ENCODE data around the gene BCL11A.

GRCh38 chr2:60583604-60584003, 30.1 kb upstream of the BCL11A start:
- TF ChIP-seq CTCF (IDR thresholded peaks at IDR 0.05) (no peak), EZH2 (IDR thresholded peaks at IDR 0.05) (no peak)

Data from neural progenitor cell (in vitro differentiated cells).